Endothelial cell of umbilical vein (primary cell): ENCODE measurements around the gene CEP350.

Source experiments
- EZH2 ChIP-seq: IDR thresholded peaks from 2 replicates; pipeline ENCODE4 v1.6.1; 2012; ENCODE audit warnings: borderline replicate concordance, low read depth, mild to moderate bottlenecking, moderate library complexity, low read length, inconsistent platforms; ENCODE audit not compliant: severe bottlenecking
- MYC ChIP-seq: IDR thresholded peaks from one replicate; pipeline ENCODE4 v1.6.1; 2011; ENCODE audit warnings: mild to moderate bottlenecking, low read depth, low read length
- TF ChIP-seq, protein P1 (sequence below), 2 donors: IDR thresholded peaks; 1 replicate in 1 of 2; 2 replicates in 1 of 2; pipeline ENCODE4 v1.5.1; 2011; ENCODE audit warnings: low read length in 2 of 2, mild to moderate bottlenecking in 2 of 2, moderate library complexity in 2 of 2, control low read depth in 1 of 2, inconsistent platforms in 1 of 2, low read depth in 1 of 2; ENCODE audit not compliant: insufficient read depth in 1 of 2; ENCODE audit errors: extremely low read depth in 1 of 2

DNA sequence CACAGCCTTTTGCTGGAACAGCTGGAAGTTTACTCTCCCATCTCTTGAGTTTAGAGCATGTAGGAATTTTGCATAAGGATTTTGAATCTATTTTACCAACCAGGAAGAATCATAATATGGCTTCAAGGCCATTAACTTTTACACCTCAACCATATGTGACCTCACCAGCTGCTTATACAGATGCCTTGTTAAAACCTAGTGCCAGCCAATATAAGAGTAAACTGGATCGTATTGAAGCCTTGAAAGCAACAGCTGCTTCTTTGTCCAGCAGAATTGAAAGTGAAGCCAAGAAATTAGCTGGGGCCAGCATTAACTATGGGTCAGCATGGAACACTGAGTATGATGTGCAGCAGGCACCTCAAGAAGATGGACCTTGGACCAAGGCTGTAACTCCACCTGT, 65.4 kb downstream of the CEP350 start:
- TF ChIP-seq MYC: no peak
- no peak for TF ChIP-seq EZH2
- TF ChIP-seq, protein P1, sequence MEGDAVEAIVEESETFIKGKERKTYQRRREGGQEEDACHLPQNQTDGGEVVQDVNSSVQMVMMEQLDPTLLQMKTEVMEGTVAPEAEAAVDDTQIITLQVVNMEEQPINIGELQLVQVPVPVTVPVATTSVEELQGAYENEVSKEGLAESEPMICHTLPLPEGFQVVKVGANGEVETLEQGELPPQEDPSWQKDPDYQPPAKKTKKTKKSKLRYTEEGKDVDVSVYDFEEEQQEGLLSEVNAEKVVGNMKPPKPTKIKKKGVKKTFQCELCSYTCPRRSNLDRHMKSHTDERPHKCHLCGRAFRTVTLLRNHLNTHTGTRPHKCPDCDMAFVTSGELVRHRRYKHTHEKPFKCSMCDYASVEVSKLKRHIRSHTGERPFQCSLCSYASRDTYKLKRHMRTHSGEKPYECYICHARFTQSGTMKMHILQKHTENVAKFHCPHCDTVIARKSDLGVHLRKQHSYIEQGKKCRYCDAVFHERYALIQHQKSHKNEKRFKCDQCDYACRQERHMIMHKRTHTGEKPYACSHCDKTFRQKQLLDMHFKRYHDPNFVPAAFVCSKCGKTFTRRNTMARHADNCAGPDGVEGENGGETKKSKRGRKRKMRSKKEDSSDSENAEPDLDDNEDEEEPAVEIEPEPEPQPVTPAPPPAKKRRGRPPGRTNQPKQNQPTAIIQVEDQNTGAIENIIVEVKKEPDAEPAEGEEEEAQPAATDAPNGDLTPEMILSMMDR (IDR thresholded peaks at IDR 0.05; ENCODE audit: extremely low read depth in 1 of 2, insufficient read depth in 1 of 2, low read depth in 1 of 2, low read length in 2 of 2): no peak
